Neural progenitor cell (in vitro differentiated cells): ENCODE measurements around the gene CCDC88B. TPM values are rescaled to one million over a fixed set of nuclear protein-coding genes. Genes with fewer than 3 reads are reported as not detected.
"Not testable (repeated sequence)": the region's sequence is repeated elsewhere in the genome, so short reads cannot be mapped to it uniquely, and the experiment has no call there.

ENCODE experiments used
- DNase-seq: peaks from one replicate; pipeline ENCODE4 v3.0.0-alpha.2; 2016; ENCODE audit warnings: low spot score
- H2AFZ ChIP-seq: fragments of 200-600 bp; sonication (generic); replicated peaks from 2 replicates; pipeline ENCODE4 v1.6.1; 2016; ENCODE audit warnings: antibody characterized with exemption
- H3F3A ChIP-seq: fragments of 200-600 bp; sonication (generic); 2 replicates; pipeline ENCODE4 v1.6.1; 2016; ENCODE audit warnings: antibody characterized with exemption, low read depth
- H3K27ac ChIP-seq: fragments of 200-600 bp; sonication (generic); 2 replicates; pipeline ENCODE4 v1.5.1; 2016; ENCODE audit warnings: mild to moderate bottlenecking
- H3K27me3 ChIP-seq: fragments of 200-600 bp; sonication (generic); 2 replicates; pipeline ENCODE4 v1.6.1; 2016; ENCODE audit warnings: mild to moderate bottlenecking, moderate library complexity
- H3K36me3 ChIP-seq: fragments of 200-600 bp; sonication (generic); 2 replicates; pipeline ENCODE4 v1.5.1; 2016
- H3K4me1 ChIP-seq: fragments of 200-600 bp; sonication (generic); 2 replicates; pipeline ENCODE4 v1.6.1; 2016; ENCODE audit warnings: mixed run types
- H3K4me2 ChIP-seq: fragments of 200-600 bp; sonication (generic); 2 replicates; pipeline ENCODE4 v1.6.1; 2016
- H3K4me3 ChIP-seq: fragments of 200-600 bp; sonication (generic); 2 replicates; pipeline ENCODE4 v1.5.1; 2016
- H3K79me2 ChIP-seq: fragments of 200-600 bp; sonication (generic); 2 replicates; pipeline ENCODE4 v1.6.1; 2016; ENCODE audit warnings: low read depth
- H3K9ac ChIP-seq: fragments of 200-600 bp; sonication (generic); 2 replicates; pipeline ENCODE4 v1.6.1; 2016
- H3K9me3 ChIP-seq: fragments of 200-600 bp; sonication (generic); 2 replicates; pipeline ENCODE4 v1.5.1; 2016; ENCODE audit warnings: low read depth
- H4K20me1 ChIP-seq: fragments of 200-600 bp; sonication (generic); 2 replicates; pipeline ENCODE4 v1.6.1; 2016; ENCODE audit warnings: low read depth
- H3K27ac Mint-ChIP-seq: 3 replicates; pipeline ENCODE4 v1.8.0; 2021; ENCODE audit warnings: mixed read lengths
- H3K27me3 Mint-ChIP-seq: 2 replicates; pipeline ENCODE4 v1.8.0; 2022; ENCODE audit warnings: low read depth, mild to moderate bottlenecking, inconsistent platforms, moderate library complexity, mixed read lengths; ENCODE audit not compliant: insufficient read depth
- H3K36me3 Mint-ChIP-seq: 3 replicates; pipeline ENCODE4 v1.8.0; 2021; ENCODE audit warnings: mixed read lengths
- H3K4me1 Mint-ChIP-seq: 3 replicates; pipeline ENCODE4 v1.8.0; 2021; ENCODE audit warnings: mixed read lengths
- H3K4me3 Mint-ChIP-seq: 3 replicates; pipeline ENCODE4 v1.8.0; 2021; ENCODE audit warnings: mild to moderate bottlenecking, moderate library complexity, mixed read lengths
- H3K9me3 Mint-ChIP-seq: 3 replicates; pipeline ENCODE4 v1.8.0; 2020; ENCODE audit warnings: mixed read lengths
- CTCF ChIP-seq: fragments of 200-600 bp; sonication (generic); IDR thresholded peaks from 2 replicates; pipeline ENCODE4 v1.5.1; 2017; ENCODE audit warnings: antibody characterized with exemption, mild to moderate bottlenecking
- EZH2 ChIP-seq: fragments of 200-600 bp; sonication (generic); IDR thresholded peaks from 2 replicates; pipeline ENCODE4 v1.6.1; 2017; ENCODE audit warnings: antibody characterized with exemption, mild to moderate bottlenecking, moderate library complexity
- EZH2phosphoT487 ChIP-seq: fragments of 200-600 bp; sonication (generic); IDR thresholded peaks from 2 replicates; pipeline ENCODE4 v1.6.1; 2017; ENCODE audit warnings: antibody characterized with exemption
- total RNA-seq: library from RNA; depleted of rRNA; stranded (reverse); fragments of >200 nt; gene quantifications from 2 replicates; pipeline ENCODE4 v1.2.3, GENCODE V29; 2015; ENCODE audit warnings: low replicate concordance

CCDC88B gene
- total RNA-seq, 1 donor from 2014 or later, result 0.62 TPM

- Mint-ChIP-seq H3K4me1 (peaks cover 12% of the 10 kb centered on the region), H3K27ac (no peak overlapping the region), H3K4me3 (no peak overlapping the region), H3K36me3 (peaks cover 10% of the 10 kb centered on the region), H3K27me3 (peaks cover 8% of the 10 kb centered on the region), H3K9me3 (peaks cover 1% of the 10 kb centered on the region)
- Histone ChIP-seq H3K4me1 (peaks cover 7% of the 10 kb centered on the region), H2AFZ (no peak overlapping the region), H3K9ac (no peak overlapping the region), H3K36me3 (no peaks in the 10 kb centered on the region), H3K27me3 (no peaks in the 10 kb centered on the region), H4K20me1 (peaks cover 5% of the 10 kb centered on the region), H3K4me2 (no peak overlapping the region), H3K27ac (no peak overlapping the region), H3K79me2 (peaks cover 20% of the 10 kb centered on the region), H3K4me3 (no peak overlapping the region), H3K9me3 (no peaks in the 10 kb centered on the region), H3F3A (peaks cover 16% of the 10 kb centered on the region)
- TF ChIP-seq EZH2phosphoT487, result no peak
- no peak for TF ChIP-seq CTCF
- TF ChIP-seq EZH2, result no peak
- no peak for DNase-seq
Measured at GRCh38 chr11:64321533-64321932, 18.5 kb upstream of the CCDC88B start.

GRCh38 chr11:64322925-64323260, 17.1 kb upstream of the CCDC88B start:
- Histone ChIP-seq H3K36me3 (no peaks in the 10 kb centered on the region), H3K9ac (no peak overlapping the region), H3K27me3 (no peaks in the 10 kb centered on the region), H3K4me3 (no peak overlapping the region), H3K4me2 (no peak overlapping the region), H4K20me1 (no peaks in the 10 kb centered on the region), H3K27ac (no peak overlapping the region), H3K9me3 (no peaks in the 10 kb centered on the region), H2AFZ (no peak overlapping the region), H3F3A (peaks cover 2% of the 10 kb centered on the region), H3K4me1 (peaks cover 5% of the 10 kb centered on the region), H3K79me2 (peaks cover 12% of the 10 kb centered on the region)
- Mint-ChIP-seq H3K27me3 (peaks cover 8% of the 10 kb centered on the region), H3K9me3 (peaks cover 2% of the 10 kb centered on the region), H3K36me3 (peaks cover 10% of the 10 kb centered on the region), H3K27ac (no peak overlapping the region), H3K4me3 (no peak overlapping the region), H3K4me1 (peaks cover 9% of the 10 kb centered on the region)
- no peak for DNase-seq
- TF ChIP-seq CTCF (no peak), EZH2phosphoT487 (no peak), EZH2 (no peak)

- H3K4me1 ChIP-seq, result peaks cover 5% of the 10 kb centered on the region
- H3K4me1 Mint-ChIP-seq, result peaks cover 9% of the 10 kb centered on the region
- no peak overlapping the region for H2AFZ ChIP-seq
- no peaks in the 10 kb centered on the region for H3K27me3 ChIP-seq
- H3K4me3 Mint-ChIP-seq, result no peak overlapping the region
- H3K9me3 Mint-ChIP-seq, result peaks cover 2% of the 10 kb centered on the region
- H3K36me3 Mint-ChIP-seq, result peaks cover 10% of the 10 kb centered on the region
- H3K27ac ChIP-seq, result no peak overlapping the region
- TF ChIP-seq EZH2phosphoT487, result no peak
- TF ChIP-seq EZH2, result no peak
- no peak for TF ChIP-seq CTCF
- H3K4me3 ChIP-seq, result no peak overlapping the region
- H3K4me2 ChIP-seq, result no peak overlapping the region
- no peak overlapping the region for H3K27ac Mint-ChIP-seq
- no peaks in the 10 kb centered on the region for H3F3A ChIP-seq
- peaks cover 8% of the 10 kb centered on the region for H3K27me3 Mint-ChIP-seq
- H4K20me1 ChIP-seq, result no peaks in the 10 kb centered on the region
- H3K9ac ChIP-seq, result no peak overlapping the region
- no peak for DNase-seq
- peaks cover 10% of the 10 kb centered on the region for H3K79me2 ChIP-seq
- H3K9me3 ChIP-seq, result no peaks in the 10 kb centered on the region
- H3K36me3 ChIP-seq, result no peaks in the 10 kb centered on the region
Measured at GRCh38 chr11:64323373-64323772, 16.6 kb upstream of the CCDC88B start.

- H3F3A ChIP-seq, H3K36me3 ChIP-seq, DNase-seq, H3K27me3 Mint-ChIP-seq, H3K27ac ChIP-seq, H3K4me1 Mint-ChIP-seq, H3K9me3 ChIP-seq, H3K4me3 ChIP-seq, H2AFZ ChIP-seq, H3K79me2 ChIP-seq, H3K9ac ChIP-seq, H3K4me1 ChIP-seq, H3K27me3 ChIP-seq, H3K4me3 Mint-ChIP-seq, H4K20me1 ChIP-seq, H3K4me2 ChIP-seq, H3K9me3 Mint-ChIP-seq: not testable (repeated sequence)
- Mint-ChIP-seq H3K36me3 (peaks cover 10% of the 10 kb centered on the region), H3K27ac (peak overlapping the region; percentile 53)
Measured at GRCh38 chr11:64323984-64324383, 16.0 kb upstream of the CCDC88B start.
